HG02642 (cell line): ENCODE data around the gene GATAD2B.

Experiments used
- ATAC-seq: cut with Tn5 transposase; IDR thresholded peaks from one replicate; pipeline ENCODE4 v1.9.1; 2021; ENCODE audit warnings: mild to moderate bottlenecking; ENCODE audit not compliant: unreplicated experiment, poor library complexity

Gene GATAD2B

GRCh38 chr1:153953859-153954365, 31.1 kb upstream of the GATAD2B start:
- ATAC-seq = no peak

- no peak for ATAC-seq
Measured at GRCh38 chr1:153951801-153952200, 29.0 kb upstream of the GATAD2B start.

GRCh38 chr1:153951183-153951582, 28.4 kb upstream of the GATAD2B start:
- no peak for ATAC-seq

GRCh38 chr1:153946622-153947241, 24.0 kb upstream of the GATAD2B start, which contains the start of gene DENND4B:
Gene DENND4B (minus strand): TSS chr1:153946718. CDS start chr1:153944374, 2,344 bp downstream.
- peak; percentile 72 for ATAC-seq

GRCh38 chr1:153945795-153946621, 23.2 kb upstream of the GATAD2B start:
- ATAC-seq = peak; percentile 74

GRCh38 chr1:153945131-153945794, 22.5 kb upstream of the GATAD2B start:
- ATAC-seq = no peak

GRCh38 chr1:153944827-153945117, 22.0 kb upstream of the GATAD2B start:
- ATAC-seq = no peak

- no peak for ATAC-seq
Measured at GRCh38 chr1:153944005-153944826, 21.4 kb upstream of the GATAD2B start.

GRCh38 chr1:153942766-153943549, 20.2 kb upstream of the GATAD2B start:
- no peak for ATAC-seq

- ATAC-seq = no peak
Measured at GRCh38 chr1:153941826-153942725, 19.3 kb upstream of the GATAD2B start.

- ATAC-seq = no peak
Measured at GRCh38 chr1:153940756-153941155, 18.0 kb upstream of the GATAD2B start.

- no peak for ATAC-seq
Measured at GRCh38 chr1:153939476-153939875, 16.7 kb upstream of the GATAD2B start.

- no peak for ATAC-seq
Measured at GRCh38 chr1:153938996-153939395, 16.2 kb upstream of the GATAD2B start.

GRCh38 chr1:153937331-153937730, 14.6 kb upstream of the GATAD2B start:
- ATAC-seq = no peak

- ATAC-seq = no peak
Measured at GRCh38 chr1:153936011-153936802, 13.4 kb upstream of the GATAD2B start.

GRCh38 chr1:153934746-153935145, 12.0 kb upstream of the GATAD2B start:
- ATAC-seq = no peak

GRCh38 chr1:153933955-153934354, 11.2 kb upstream of the GATAD2B start:
- no peak for ATAC-seq

GRCh38 chr1:153933430-153933829, 10.7 kb upstream of the GATAD2B start:
- no peak for ATAC-seq
